Osteoblast (primary cell): Measurements from ENCODE around the gene CD9. TPM values are rescaled to one million over a fixed set of nuclear protein-coding genes. Genes with fewer than 3 reads are reported as not detected.

ENCODE experiments used
- DNase-seq: peaks from one replicate; pipeline ENCODE4 v3.0.0; 2011; ENCODE audit warnings: low spot score, mixed read lengths; ENCODE audit not compliant: insufficient read length; ENCODE audit errors: missing footprints
- H2AFZ ChIP-seq: 2 replicates; pipeline ENCODE4 v1.6.0; 2011; ENCODE audit warnings: mild to moderate bottlenecking, low read length
- H3K27ac ChIP-seq: 2 replicates; pipeline ENCODE4 v1.5.1; 2011; ENCODE audit warnings: mild to moderate bottlenecking, low read depth, low read length, moderate library complexity
- H3K27me3 ChIP-seq: 2 replicates; pipeline ENCODE4 v1.6.0; 2012; ENCODE audit warnings: mild to moderate bottlenecking, control low read depth, inconsistent platforms, low read length, moderate library complexity; ENCODE audit not compliant: insufficient read depth
- H3K36me3 ChIP-seq: 2 replicates; pipeline ENCODE4 v1.5.1; 2011; ENCODE audit warnings: mild to moderate bottlenecking, low read length, control low read depth, moderate library complexity; ENCODE audit not compliant: insufficient read depth
- H3K4me1 ChIP-seq: 2 replicates; pipeline ENCODE4 v1.5.1; 2011; ENCODE audit warnings: mild to moderate bottlenecking, low read length, control low read depth, moderate library complexity; ENCODE audit not compliant: insufficient read depth
- H3K4me2 ChIP-seq: 2 replicates; pipeline ENCODE4 v1.6.0; 2011; ENCODE audit warnings: mild to moderate bottlenecking, low read length; ENCODE audit not compliant: insufficient read depth
- H3K4me3 ChIP-seq: fragments of 200-600 bp; sonication (generic); 3 replicates; pipeline ENCODE4 v1.5.1; 2012; ENCODE audit warnings: mild to moderate bottlenecking, low read length, inconsistent platforms; ENCODE audit not compliant: insufficient read depth
- H3K79me2 ChIP-seq: 2 replicates; pipeline ENCODE4 v1.6.0; 2012; ENCODE audit warnings: mild to moderate bottlenecking, low read length, control low read depth, inconsistent platforms; ENCODE audit not compliant: insufficient read depth
- H3K9me3 ChIP-seq: 2 replicates; pipeline ENCODE4 v1.5.1; 2011; ENCODE audit warnings: low read depth, low read length, control low read depth
- H4K20me1 ChIP-seq: 2 replicates; pipeline ENCODE4 v1.6.0; 2012; ENCODE audit warnings: mild to moderate bottlenecking, low read length, control low read depth; ENCODE audit not compliant: insufficient read depth
- CTCF ChIP-seq: IDR thresholded peaks from 2 replicates; pipeline ENCODE4 v1.5.1; 2011; ENCODE audit warnings: mild to moderate bottlenecking, low read depth, low read length, moderate library complexity; ENCODE audit errors: extremely low read depth
- total RNA-seq: library from RNA; depleted of rRNA; stranded (reverse); fragments of >200 nt; gene quantifications from 2 replicates; pipeline ENCODE4 v1.2.3, GENCODE V29; 2012

CD9 gene
- total RNA-seq, 1 donor, result 34.4 TPM

GRCh38 chr12:6280053-6280469, 79.9 kb downstream of the CD9 start:
- no peak for TF ChIP-seq CTCF
- Histone ChIP-seq H3K4me3 (peak overlapping the region; percentile 17), H3K9me3 (no peaks in the 10 kb centered on the region), H3K79me2 (no peaks in the 10 kb centered on the region), H3K4me1 (peaks cover 31% of the 10 kb centered on the region), H3K36me3 (no peaks in the 10 kb centered on the region), H3K4me2 (peak overlapping the region; percentile 67), H4K20me1 (no peaks in the 10 kb centered on the region), H3K27ac (peak overlapping the region; percentile 63), H2AFZ (peak overlapping the region; percentile 48), H3K27me3 (no peaks in the 10 kb centered on the region)
- peak; percentile 98 for DNase-seq

GRCh38 chr12:6280672-6281071, 80.5 kb downstream of the CD9 start:
- no peaks in the 10 kb centered on the region for H3K9me3 ChIP-seq

GRCh38 chr12:6281081-6281809, 81.0 kb downstream of the CD9 start:
- peaks cover 43% of the 10 kb centered on the region for H3K4me1 ChIP-seq
- DNase-seq, result peak; percentile 54
- H4K20me1 ChIP-seq, result no peaks in the 10 kb centered on the region
- H3K36me3 ChIP-seq, result no peaks in the 10 kb centered on the region
- TF ChIP-seq CTCF, result no peak
- H2AFZ ChIP-seq, result no peak overlapping the region
- peak overlapping the region; percentile 19 for H3K27ac ChIP-seq
- no peaks in the 10 kb centered on the region for H3K27me3 ChIP-seq
- no peak overlapping the region for H3K4me2 ChIP-seq
- H3K4me3 ChIP-seq, result no peak overlapping the region
- no peaks in the 10 kb centered on the region for H3K79me2 ChIP-seq
- no peaks in the 10 kb centered on the region for H3K9me3 ChIP-seq

More at GRCh38 chr12:6280672-6281071, 80.5 kb downstream of the CD9 start:
- Histone ChIP-seq H4K20me1 (no peaks in the 10 kb centered on the region), H3K36me3 (no peaks in the 10 kb centered on the region), H3K4me1 (peaks cover 37% of the 10 kb centered on the region), H3K79me2 (no peaks in the 10 kb centered on the region), H2AFZ (no peak overlapping the region), H3K4me3 (no peak overlapping the region), H3K27me3 (no peaks in the 10 kb centered on the region), H3K27ac (peak overlapping the region; percentile 63), H3K4me2 (peak overlapping the region; percentile 67)
- peak; percentile 4 for DNase-seq
- TF ChIP-seq CTCF, result no peak

GRCh38 chr12:6282453-6282840, 82.2 kb downstream of the CD9 start:
- no peak for TF ChIP-seq CTCF
- Histone ChIP-seq H3K27me3 (no peaks in the 10 kb centered on the region), H3K27ac (no peak overlapping the region), H3K4me2 (no peak overlapping the region), H2AFZ (no peak overlapping the region), H3K36me3 (no peaks in the 10 kb centered on the region), H3K9me3 (no peaks in the 10 kb centered on the region), H3K4me3 (no peak overlapping the region), H4K20me1 (no peaks in the 10 kb centered on the region), H3K79me2 (no peaks in the 10 kb centered on the region), H3K4me1 (peaks cover 51% of the 10 kb centered on the region)
- DNase-seq, result no peak
